Epithelial cell of proximal tubule (primary cell): ENCODE data around the gene NRDE2. TPM values are rescaled to one million over a fixed set of nuclear protein-coding genes. Genes with fewer than 3 reads are reported as not detected.

ENCODE experiments used
- DNase-seq: peaks from one replicate; pipeline ENCODE4 v3.0.0-alpha.2; 2011; ENCODE audit warnings: low read depth
- H3K4me3 ChIP-seq: 2 replicates; pipeline ENCODE4 v1.5.1; 2011; ENCODE audit warnings: low read depth, mild to moderate bottlenecking, low read length
- CTCF ChIP-seq: conservative IDR thresholded peaks from 2 replicates; pipeline ENCODE4 v1.5.1; 2012; ENCODE audit warnings: low read depth, mild to moderate bottlenecking, low read length
- total RNA-seq: library from RNA; depleted of rRNA; stranded (reverse); fragments of >200 nt; gene quantifications from 2 replicates; pipeline ENCODE4 v1.2.3, GENCODE V29; 2015

Gene NRDE2
- total RNA-seq, 1 donor from 2014 or later: 16.5 TPM

- no peak for DNase-seq
- H3K4me3 ChIP-seq: peak overlapping the region; percentile 83
- no peak for TF ChIP-seq CTCF
These were observed 1.2 kb downstream of the NRDE2 start for GRCh38 chr14:90330203-90331196.

DNA sequence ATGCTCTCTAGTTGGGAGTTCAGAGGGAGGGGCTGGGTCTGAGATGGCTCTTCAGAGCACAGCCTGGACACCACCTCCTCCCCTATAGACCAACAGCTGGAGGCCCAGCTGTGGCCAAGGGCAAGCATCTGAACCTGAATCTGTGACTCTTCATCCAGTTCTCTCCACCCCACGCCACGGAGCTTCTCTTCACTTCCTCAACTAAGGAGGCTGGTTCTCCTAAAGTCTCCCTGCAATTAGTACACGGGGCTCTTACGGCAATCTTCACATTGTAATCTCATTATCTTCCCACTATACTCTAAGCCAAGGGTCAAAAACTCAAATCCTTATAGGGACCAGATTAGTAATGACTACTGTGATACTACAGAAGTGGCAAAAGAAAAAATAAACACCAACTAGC lies 9.8 kb downstream of the NRDE2 start:
- no peak for TF ChIP-seq CTCF

GRCh38 chr14:90319634-90320541 lies 11.9 kb downstream of the NRDE2 start:
- TF ChIP-seq CTCF: no peak
- no peak for DNase-seq
- no peak overlapping the region for H3K4me3 ChIP-seq

More for the DNA sequence above, 9.8 kb downstream of the NRDE2 start:
- no peak for DNase-seq
- no peak overlapping the region for H3K4me3 ChIP-seq

DNA sequence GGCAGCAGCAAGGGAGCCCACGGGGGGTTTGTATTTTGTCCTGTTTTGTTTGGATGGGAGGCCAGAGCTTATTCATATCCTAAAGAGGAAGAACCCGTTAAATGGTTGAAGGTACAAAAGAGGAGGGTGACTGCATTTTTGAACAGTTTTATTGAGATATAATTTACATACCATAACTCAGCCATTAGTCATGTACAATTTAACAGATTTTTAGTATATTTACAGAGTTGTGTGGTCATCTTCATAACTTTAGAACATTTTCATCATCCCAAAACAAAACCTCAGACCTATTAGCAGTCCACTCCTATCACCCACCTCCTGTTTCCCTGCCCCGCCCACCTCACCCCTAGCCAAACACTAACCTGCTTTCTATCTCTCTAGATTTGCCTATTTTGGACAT lies 12.6 kb downstream of the NRDE2 start:
- no peak for DNase-seq
- no peak for TF ChIP-seq CTCF
- no peak overlapping the region for H3K4me3 ChIP-seq

DNA sequence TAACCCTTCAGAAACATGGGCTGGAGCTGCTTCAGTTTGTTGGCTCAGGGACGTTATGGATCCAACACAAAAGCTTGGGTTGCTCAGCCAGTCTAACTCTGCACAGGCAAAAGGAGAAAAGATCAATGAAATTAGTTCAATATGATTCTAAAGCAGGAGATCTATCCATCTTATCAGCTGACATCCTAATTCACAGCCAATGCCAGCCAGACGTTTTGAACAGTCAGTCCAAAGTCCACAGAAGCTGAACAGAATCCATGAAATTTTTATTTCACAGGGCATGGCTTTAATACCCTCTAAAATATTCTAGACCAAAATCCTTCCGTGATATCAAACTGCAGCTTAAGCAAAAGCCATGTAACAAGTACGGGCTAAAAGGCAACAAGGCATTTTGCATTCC lies 13.7 kb downstream of the NRDE2 start:
- H3K4me3 ChIP-seq: no peak overlapping the region
- no peak for TF ChIP-seq CTCF
- no peak for DNase-seq

DNA sequence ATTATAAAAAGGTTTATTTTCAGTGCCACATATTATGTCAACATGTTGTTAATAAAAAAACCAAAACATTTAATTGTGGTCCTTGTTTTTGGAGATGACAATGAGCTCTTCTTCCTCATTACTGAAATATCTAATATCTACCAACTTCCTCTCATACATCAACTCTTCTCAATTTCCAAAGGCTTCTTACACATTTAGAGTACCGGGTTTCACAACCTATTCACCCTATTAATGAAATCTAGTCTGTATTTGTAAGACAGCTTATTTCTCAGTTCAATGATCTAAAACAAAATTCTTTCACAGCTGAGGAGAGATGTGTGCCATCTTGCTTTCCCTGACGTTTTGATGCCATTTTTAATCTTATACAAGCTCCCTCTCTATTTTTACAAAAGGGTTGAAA lies 14.5 kb downstream of the NRDE2 start:
- DNase-seq: no peak
- TF ChIP-seq CTCF: no peak
- H3K4me3 ChIP-seq: no peak overlapping the region
